ENCODE results near the gene LBH.
A peak's percentile ranks its signal among the peaks of the same experiment; 100 is the strongest.

The LBH gene

GRCh38 chr2:30231212-30231995 is at the start of gene LBH:
LBH (plus strand) TSS chr2:30231534; CDS start chr2:30231739, 205 bp downstream.
- DNase-seq (ENCODE audit: low read depth in 2 of 2): peak; percentile 81 to 85

GRCh38 chr2:30184035-30184434 is 47.3 kb upstream of the LBH start:
- no peak for DNase-seq (ENCODE audit: low read depth in 2 of 2)

- no peak for DNase-seq (ENCODE audit: low read depth in 2 of 2)
Observed at GRCh38 chr2:30185178-30185577, 46.2 kb upstream of the LBH start.

GRCh38 chr2:30188292-30188691 is 43.0 kb upstream of the LBH start:
- DNase-seq (ENCODE audit: low read depth in 2 of 2): no peak

- no peak for DNase-seq (ENCODE audit: low read depth in 2 of 2)
Observed at GRCh38 chr2:30190637-30191036, 40.7 kb upstream of the LBH start.

- no peak for DNase-seq (ENCODE audit: low read depth in 2 of 2)
Observed at GRCh38 chr2:30191107-30191506, 40.2 kb upstream of the LBH start.

GRCh38 chr2:30191819-30192271 is 39.5 kb upstream of the LBH start:
- no peak for DNase-seq (ENCODE audit: low read depth in 2 of 2)

GRCh38 chr2:30192314-30192713 is 39.0 kb upstream of the LBH start:
- no peak for DNase-seq (ENCODE audit: low read depth in 2 of 2)

GRCh38 chr2:30193104-30193681 is 38.1 kb upstream of the LBH start:
- no peak for DNase-seq (ENCODE audit: low read depth in 2 of 2)

- DNase-seq (ENCODE audit: low read depth in 2 of 2): no peak
Observed at GRCh38 chr2:30194421-30194820, 36.9 kb upstream of the LBH start.

- no peak for DNase-seq (ENCODE audit: low read depth in 2 of 2)
Observed at GRCh38 chr2:30195016-30195415, 36.3 kb upstream of the LBH start.

GRCh38 chr2:30197570-30198192 is 33.7 kb upstream of the LBH start:
- DNase-seq (ENCODE audit: low read depth in 2 of 2): no peak

- no peak for DNase-seq (ENCODE audit: low read depth in 2 of 2)
Observed at GRCh38 chr2:30201990-30202389, 29.3 kb upstream of the LBH start.

- no peak for DNase-seq (ENCODE audit: low read depth in 2 of 2)
Observed at GRCh38 chr2:30203156-30203555, 28.2 kb upstream of the LBH start.

GRCh38 chr2:30204281-30204680 is 27.1 kb upstream of the LBH start:
- no peak for DNase-seq (ENCODE audit: low read depth in 2 of 2)

GRCh38 chr2:30205456-30205855 is 25.9 kb upstream of the LBH start:
- no peak for DNase-seq (ENCODE audit: low read depth in 2 of 2)

- no peak for DNase-seq (ENCODE audit: low read depth in 2 of 2)
Observed at GRCh38 chr2:30206461-30207430, 24.6 kb upstream of the LBH start.

GRCh38 chr2:30208453-30208852 is 22.9 kb upstream of the LBH start:
- DNase-seq (ENCODE audit: low read depth in 2 of 2): no peak

- no peak for DNase-seq (ENCODE audit: low read depth in 2 of 2)
Observed at GRCh38 chr2:30209227-30209626, 22.1 kb upstream of the LBH start.

GRCh38 chr2:30213326-30213725 is 18.0 kb upstream of the LBH start:
- no peak for DNase-seq (ENCODE audit: low read depth in 2 of 2)

GRCh38 chr2:30213907-30214463 is 17.3 kb upstream of the LBH start:
- no peak for DNase-seq (ENCODE audit: low read depth in 2 of 2)

GRCh38 chr2:30216157-30216556 is 15.2 kb upstream of the LBH start:
- no peak for DNase-seq (ENCODE audit: low read depth in 2 of 2)
